ENCODE measurements around the gene OR10K1.

Gene OR10K1

GRCh38 chr1:158471920-158472319 is 10.3 kb downstream of the OR10K1 start, which contains the start of gene OR10R2:
TSS of gene OR10R2 (plus strand) at chr1:158472220. CDS start at chr1:158472326, 106 bp downstream.
- Histone ChIP-seq H3K27ac (ENCODE audit: low read length) (no peak within 1 kb of the TSS), H3K27me3 (ENCODE audit: insufficient read depth, low read length) (no peaks in the 10 kb centered on the region), H3K9me3 (ENCODE audit: insufficient read depth, low read depth, low read length) (no peaks in the 10 kb centered on the region), H3K9ac (ENCODE audit: low read depth, low read length) (no peak within 1 kb of the TSS), H3K4me1 (ENCODE audit: insufficient read depth, low read length) (no peaks in the 10 kb centered on the region), H3K4me3 (ENCODE audit: low read length) (no peak within 1 kb of the TSS), H3K36me3 (ENCODE audit: insufficient read depth, low read depth, low read length) (no peaks in the 10 kb centered on the region)

- H3K9ac ChIP-seq (ENCODE audit: low read depth, low read length), result no peak overlapping the region
- H3K27me3 ChIP-seq (ENCODE audit: insufficient read depth, low read length), result no peaks in the 10 kb centered on the region
- no peak overlapping the region for H3K27ac ChIP-seq (ENCODE audit: low read length)
- no peaks in the 10 kb centered on the region for H3K36me3 ChIP-seq (ENCODE audit: insufficient read depth, low read depth, low read length)
- peaks cover 11% of the 10 kb centered on the region for H3K4me1 ChIP-seq (ENCODE audit: insufficient read depth, low read length)
- H3K9me3 ChIP-seq (ENCODE audit: insufficient read depth, low read depth, low read length), result no peaks in the 10 kb centered on the region
- H3K4me3 ChIP-seq (ENCODE audit: low read length), result no peak overlapping the region
Observed at GRCh38 chr1:158485455-158485854, 23.8 kb downstream of the OR10K1 start.

- no peak overlapping the region for H3K4me3 ChIP-seq (ENCODE audit: low read length)
- H3K27ac ChIP-seq (ENCODE audit: low read length), result no peak overlapping the region
- no peaks in the 10 kb centered on the region for H3K9me3 ChIP-seq (ENCODE audit: insufficient read depth, low read depth, low read length)
- no peak overlapping the region for H3K9ac ChIP-seq (ENCODE audit: low read depth, low read length)
- H3K36me3 ChIP-seq (ENCODE audit: insufficient read depth, low read depth, low read length), result no peaks in the 10 kb centered on the region
- H3K4me1 ChIP-seq (ENCODE audit: insufficient read depth, low read length), result peaks cover 8% of the 10 kb centered on the region
- no peaks in the 10 kb centered on the region for H3K27me3 ChIP-seq (ENCODE audit: insufficient read depth, low read length)
Observed at GRCh38 chr1:158491316-158491715, 29.7 kb downstream of the OR10K1 start.

GRCh38 chr1:158493054-158493453 is 31.4 kb downstream of the OR10K1 start:
- no peaks in the 10 kb centered on the region for H3K9me3 ChIP-seq (ENCODE audit: insufficient read depth, low read depth, low read length)
- H3K27ac ChIP-seq (ENCODE audit: low read length), result no peak overlapping the region
- H3K9ac ChIP-seq (ENCODE audit: low read depth, low read length), result no peak overlapping the region
- no peaks in the 10 kb centered on the region for H3K36me3 ChIP-seq (ENCODE audit: insufficient read depth, low read depth, low read length)
- H3K4me1 ChIP-seq (ENCODE audit: insufficient read depth, low read length), result no peaks in the 10 kb centered on the region
- H3K27me3 ChIP-seq (ENCODE audit: insufficient read depth, low read length), result no peaks in the 10 kb centered on the region
- no peak overlapping the region for H3K4me3 ChIP-seq (ENCODE audit: low read length)

- H3K9me3 ChIP-seq (ENCODE audit: insufficient read depth, low read depth, low read length), result no peaks in the 10 kb centered on the region
- no peak overlapping the region for H3K27ac ChIP-seq (ENCODE audit: low read length)
- no peak overlapping the region for H3K4me3 ChIP-seq (ENCODE audit: low read length)
- H3K4me1 ChIP-seq (ENCODE audit: insufficient read depth, low read length), result no peaks in the 10 kb centered on the region
- H3K9ac ChIP-seq (ENCODE audit: low read depth, low read length), result no peak overlapping the region
- H3K27me3 ChIP-seq (ENCODE audit: insufficient read depth, low read length), result no peaks in the 10 kb centered on the region
- no peaks in the 10 kb centered on the region for H3K36me3 ChIP-seq (ENCODE audit: insufficient read depth, low read depth, low read length)
Observed at GRCh38 chr1:158494796-158495195, 33.2 kb downstream of the OR10K1 start.

- Histone ChIP-seq H3K36me3 (ENCODE audit: insufficient read depth, low read depth, low read length) (no peaks in the 10 kb centered on the region), H3K4me1 (ENCODE audit: insufficient read depth, low read length) (no peaks in the 10 kb centered on the region), H3K9ac (ENCODE audit: low read depth, low read length) (no peak overlapping the region), H3K4me3 (ENCODE audit: low read length) (no peak overlapping the region), H3K27ac (ENCODE audit: low read length) (no peak overlapping the region), H3K27me3 (ENCODE audit: insufficient read depth, low read length) (no peaks in the 10 kb centered on the region), H3K9me3 (ENCODE audit: insufficient read depth, low read depth, low read length) (no peaks in the 10 kb centered on the region)
Observed at GRCh38 chr1:158496374-158496773, 34.7 kb downstream of the OR10K1 start.

GRCh38 chr1:158506369-158506987 is 44.8 kb downstream of the OR10K1 start:
- H3K27ac ChIP-seq (ENCODE audit: low read length), result no peak overlapping the region
- no peak overlapping the region for H3K9ac ChIP-seq (ENCODE audit: low read depth, low read length)
- H3K27me3 ChIP-seq (ENCODE audit: insufficient read depth, low read length), result no peaks in the 10 kb centered on the region
- H3K36me3 ChIP-seq (ENCODE audit: insufficient read depth, low read depth, low read length), result no peaks in the 10 kb centered on the region
- no peak overlapping the region for H3K4me3 ChIP-seq (ENCODE audit: low read length)
- 0 out of 2 replicates have a peak, but pooled peaks cover 3% of the 10 kb centered on the region for H3K9me3 ChIP-seq (ENCODE audit: insufficient read depth, low read depth, low read length)
- H3K4me1 ChIP-seq (ENCODE audit: insufficient read depth, low read length), result no peaks in the 10 kb centered on the region

GRCh38 chr1:158507511-158507910 is 45.9 kb downstream of the OR10K1 start:
- H3K36me3 ChIP-seq (ENCODE audit: insufficient read depth, low read depth, low read length), result no peaks in the 10 kb centered on the region
- no peaks in the 10 kb centered on the region for H3K9me3 ChIP-seq (ENCODE audit: insufficient read depth, low read depth, low read length)
- no peaks in the 10 kb centered on the region for H3K4me1 ChIP-seq (ENCODE audit: insufficient read depth, low read length)
- H3K4me3 ChIP-seq (ENCODE audit: low read length), result no peak overlapping the region
- H3K9ac ChIP-seq (ENCODE audit: low read depth, low read length), result no peak overlapping the region
- no peak overlapping the region for H3K27ac ChIP-seq (ENCODE audit: low read length)
- H3K27me3 ChIP-seq (ENCODE audit: insufficient read depth, low read length), result no peaks in the 10 kb centered on the region

- Histone ChIP-seq H3K4me3 (ENCODE audit: low read length) (no peak overlapping the region), H3K9me3 (ENCODE audit: insufficient read depth, low read depth, low read length) (no peaks in the 10 kb centered on the region), H3K4me1 (ENCODE audit: insufficient read depth, low read length) (no peaks in the 10 kb centered on the region), H3K9ac (ENCODE audit: low read depth, low read length) (no peak overlapping the region), H3K36me3 (ENCODE audit: insufficient read depth, low read depth, low read length) (no peaks in the 10 kb centered on the region), H3K27me3 (ENCODE audit: insufficient read depth, low read length) (no peaks in the 10 kb centered on the region), H3K27ac (ENCODE audit: low read length) (no peak overlapping the region)
Observed at GRCh38 chr1:158509471-158510156, 48.0 kb downstream of the OR10K1 start.

GRCh38 chr1:158516966-158517365 is 55.3 kb downstream of the OR10K1 start:
- no peaks in the 10 kb centered on the region for H3K9me3 ChIP-seq (ENCODE audit: insufficient read depth, low read depth, low read length)
- no peaks in the 10 kb centered on the region for H3K36me3 ChIP-seq (ENCODE audit: insufficient read depth, low read depth, low read length)
- H3K9ac ChIP-seq (ENCODE audit: low read depth, low read length), result no peak overlapping the region
- H3K27me3 ChIP-seq (ENCODE audit: insufficient read depth, low read length), result no peaks in the 10 kb centered on the region
- peaks cover 6% of the 10 kb centered on the region; the same call in 1 of the 2 replicates for H3K4me1 ChIP-seq (ENCODE audit: insufficient read depth, low read length)
- no peak overlapping the region for H3K4me3 ChIP-seq (ENCODE audit: low read length)
- H3K27ac ChIP-seq (ENCODE audit: low read length), result no peak overlapping the region

All from iPS-20b (cell line).